Colonic mucosa (tissue), 4 donors: Measurements from ENCODE around the gene CCDC71. TPM values are rescaled to one million over a fixed set of nuclear protein-coding genes. Genes with fewer than 3 reads are reported as not detected.

Experiments
- DNase-seq: peaks from one replicate; pipeline ENCODE4 v3.0.0-alpha.2; 2020
- H3K27ac ChIP-seq: fragments of 200-600 bp; one replicate; pipeline ENCODE4 v1.8.0; 2021
- H3K27me3 ChIP-seq: fragments of 200-600 bp; one replicate; pipeline ENCODE4 v1.8.0; 2021
- H3K36me3 ChIP-seq: fragments of 200-600 bp; one replicate; pipeline ENCODE4 v1.8.0; 2021
- H3K4me1 ChIP-seq: fragments of 200-600 bp; one replicate; pipeline ENCODE4 v1.8.0; 2021; ENCODE audit warnings: mild to moderate bottlenecking
- H3K4me3 ChIP-seq: fragments of 200-600 bp; one replicate; pipeline ENCODE4 v1.8.0; 2021
- H3K9ac ChIP-seq, 2 donors: one replicate each; pipeline ENCODE4 v1.7.0; 2013; ENCODE audit warnings: control low read depth in 2 of 2, low read depth in 2 of 2, low read length in 2 of 2
- H3K9me3 ChIP-seq: fragments of 200-600 bp; one replicate; pipeline ENCODE4 v1.8.0; 2021
- intact Hi-C: fragments of 100-400 bp; cut with DNase I; formaldehyde crosslinking; loops from one replicate; pipeline ENCODE4 v1.14.1; 2022
- total RNA-seq, 2 donors: library from RNA; stranded (reverse); fragmentation: NEBNext Ultra II Directional in 1 of 2; extraction: Animal tissue kit (Norgen Biotek cat#: 25700) in 1 of 2; gene quantifications; one replicate each; pipeline ENCODE4 v1.2.1, GENCODE V29; 2021
- TF ChIP-seq, protein P1 (sequence below): fragments of 200-600 bp; IDR thresholded peaks from one replicate; pipeline ENCODE4 v1.8.0; 2022; ENCODE audit warnings: antibody characterized with exemption, mild to moderate bottlenecking
- donor health status: healthy.
- donor health status: DM: no; HTN: no; CAD: no.
- donor health status: DM: no; HTN: no; CAD: no.

CCDC71 gene
- total RNA-seq, 2 donors from 2014 or later = 17.8 to 22.6 TPM

DNA sequence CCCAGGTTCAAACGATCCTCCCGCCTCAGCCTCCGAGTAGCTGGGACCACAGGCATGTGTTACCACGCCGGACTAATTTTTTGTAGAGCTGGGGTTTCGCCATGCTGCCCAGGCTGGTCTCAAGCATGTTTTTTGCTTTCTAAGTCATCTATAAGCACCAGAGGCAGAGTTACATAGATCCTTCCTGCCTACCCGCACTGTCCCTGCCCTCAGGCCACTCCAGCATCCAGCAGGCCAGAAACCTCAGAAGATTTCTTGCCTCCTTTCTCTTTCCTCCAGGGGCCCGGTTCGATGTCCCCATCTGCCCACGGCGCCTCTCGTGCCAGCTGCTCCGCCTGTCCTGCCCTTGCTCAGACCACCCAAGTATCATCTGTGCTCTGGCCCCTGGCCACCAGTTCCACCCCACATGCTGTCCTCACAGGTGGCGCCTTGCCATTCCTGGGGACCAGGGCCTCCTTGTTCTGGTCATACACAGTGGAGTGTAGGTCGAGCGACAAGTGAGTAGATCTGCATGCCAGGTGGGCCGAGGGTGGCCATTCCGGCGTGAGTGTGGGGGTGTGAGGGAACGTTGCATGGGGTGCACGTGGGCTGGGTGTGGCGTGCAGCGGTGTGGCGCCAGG is 32.6 kb upstream of the CCDC71 start:
- H3K9me3 ChIP-seq = no peaks in the 10 kb centered on the region
- TF ChIP-seq, protein P1, sequence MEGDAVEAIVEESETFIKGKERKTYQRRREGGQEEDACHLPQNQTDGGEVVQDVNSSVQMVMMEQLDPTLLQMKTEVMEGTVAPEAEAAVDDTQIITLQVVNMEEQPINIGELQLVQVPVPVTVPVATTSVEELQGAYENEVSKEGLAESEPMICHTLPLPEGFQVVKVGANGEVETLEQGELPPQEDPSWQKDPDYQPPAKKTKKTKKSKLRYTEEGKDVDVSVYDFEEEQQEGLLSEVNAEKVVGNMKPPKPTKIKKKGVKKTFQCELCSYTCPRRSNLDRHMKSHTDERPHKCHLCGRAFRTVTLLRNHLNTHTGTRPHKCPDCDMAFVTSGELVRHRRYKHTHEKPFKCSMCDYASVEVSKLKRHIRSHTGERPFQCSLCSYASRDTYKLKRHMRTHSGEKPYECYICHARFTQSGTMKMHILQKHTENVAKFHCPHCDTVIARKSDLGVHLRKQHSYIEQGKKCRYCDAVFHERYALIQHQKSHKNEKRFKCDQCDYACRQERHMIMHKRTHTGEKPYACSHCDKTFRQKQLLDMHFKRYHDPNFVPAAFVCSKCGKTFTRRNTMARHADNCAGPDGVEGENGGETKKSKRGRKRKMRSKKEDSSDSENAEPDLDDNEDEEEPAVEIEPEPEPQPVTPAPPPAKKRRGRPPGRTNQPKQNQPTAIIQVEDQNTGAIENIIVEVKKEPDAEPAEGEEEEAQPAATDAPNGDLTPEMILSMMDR = no peak
- no peak overlapping the region for H3K9ac ChIP-seq
- intact Hi-C loops = no loop called here
- no peaks in the 10 kb centered on the region for H3K27me3 ChIP-seq
- H3K4me1 ChIP-seq = no peaks in the 10 kb centered on the region
- H3K27ac ChIP-seq = no peak overlapping the region
- H3K4me3 ChIP-seq = no peak overlapping the region
- no peak for DNase-seq
- H3K36me3 ChIP-seq = no peaks in the 10 kb centered on the region

GRCh38 chr3:49198161-49198560 is 32.0 kb upstream of the CCDC71 start:
- no peaks in the 10 kb centered on the region for H3K36me3 ChIP-seq
- TF ChIP-seq, protein P1 = no peak
- intact Hi-C loops = no loop called here
- no peaks in the 10 kb centered on the region for H3K9me3 ChIP-seq
- H3K4me1 ChIP-seq = no peaks in the 10 kb centered on the region
- H3K9ac ChIP-seq = no peak overlapping the region
- no peak overlapping the region for H3K4me3 ChIP-seq
- H3K27ac ChIP-seq = no peak overlapping the region
- DNase-seq = no peak
- H3K27me3 ChIP-seq = no peaks in the 10 kb centered on the region

GRCh38 chr3:49191741-49192140 is 25.6 kb upstream of the CCDC71 start:
- intact Hi-C loops = no loop called here
- no peaks in the 10 kb centered on the region for H3K9me3 ChIP-seq
- no peak overlapping the region for H3K4me3 ChIP-seq
- no peak for DNase-seq
- H3K9ac ChIP-seq = no peak overlapping the region
- no peak overlapping the region for H3K27ac ChIP-seq
- H3K4me1 ChIP-seq = no peaks in the 10 kb centered on the region
- TF ChIP-seq, protein P1 = no peak
- H3K27me3 ChIP-seq = no peaks in the 10 kb centered on the region
- H3K36me3 ChIP-seq = no peaks in the 10 kb centered on the region

GRCh38 chr3:49183873-49184272 is 17.7 kb upstream of the CCDC71 start:
- no peaks in the 10 kb centered on the region for H3K9me3 ChIP-seq

DNA sequence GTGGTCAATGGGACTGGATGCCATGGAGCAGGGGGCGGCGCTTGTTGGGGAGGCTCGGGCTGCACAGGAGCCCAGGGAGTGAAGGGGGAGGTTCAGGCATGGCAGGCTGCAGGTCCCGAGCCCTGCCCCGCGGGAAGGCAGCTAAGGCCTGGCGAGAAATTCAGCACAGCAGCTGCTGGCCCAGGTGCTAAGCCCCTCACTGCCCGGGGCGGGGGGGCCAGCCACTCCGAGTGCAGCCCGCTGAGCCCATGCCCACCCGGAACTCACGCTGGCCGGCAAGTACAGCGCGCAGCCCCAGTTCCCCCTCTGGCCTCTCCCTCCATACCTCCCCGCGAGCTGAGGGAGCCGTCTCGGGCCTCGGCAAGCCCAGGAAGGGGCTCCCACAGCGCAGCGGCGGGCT is 16.6 kb upstream of the CCDC71 start:
- DNase-seq = no peak
- no peaks in the 10 kb centered on the region for H3K4me1 ChIP-seq
- TF ChIP-seq, protein P1 = no peak
- no peak overlapping the region for H3K27ac ChIP-seq
- no peaks in the 10 kb centered on the region for H3K27me3 ChIP-seq
- H3K9ac ChIP-seq = no peak overlapping the region
- no peaks in the 10 kb centered on the region for H3K9me3 ChIP-seq
- no peak overlapping the region for H3K4me3 ChIP-seq
- intact Hi-C loops = no loop called here
- no peaks in the 10 kb centered on the region for H3K36me3 ChIP-seq

More at GRCh38 chr3:49183873-49184272, 17.7 kb upstream of the CCDC71 start:
- Histone ChIP-seq H3K36me3 (no peaks in the 10 kb centered on the region), H3K9ac (no peak overlapping the region), H3K4me3 (no peak overlapping the region), H3K27ac (no peak overlapping the region), H3K4me1 (no peaks in the 10 kb centered on the region), H3K27me3 (no peaks in the 10 kb centered on the region)
- intact Hi-C loops = no loop called here
- TF ChIP-seq, protein P1 = no peak
- no peak for DNase-seq
